Astrocyte of the cerebellum (primary cell): ENCODE results near the gene CD177.
A peak's percentile ranks its signal among the peaks of the same experiment; 100 is the strongest.
"Not testable (repeated sequence)": the region's sequence is repeated elsewhere in the genome, so short reads cannot be mapped to it uniquely, and the experiment has no call there.

ENCODE experiments used
- DNase-seq: peaks from one replicate; pipeline ENCODE4 v3.0.0-alpha.2; 2011; ENCODE audit warnings: low read depth
- H3K4me3 ChIP-seq: 2 replicates; pipeline ENCODE4 v1.5.1; 2011; ENCODE audit warnings: mild to moderate bottlenecking, low read depth, low read length, moderate library complexity
- CTCF ChIP-seq: IDR thresholded peaks from 2 replicates; pipeline ENCODE4 v1.5.1; 2012; ENCODE audit warnings: low read length, low read depth, moderate library complexity, mild to moderate bottlenecking; ENCODE audit errors: missing control alignments
- in situ Hi-C: cut with HindIII; loops from 2 replicates; pipeline ENCODE4 v1.10.0; 2017; ENCODE audit warnings: low sequenced_read_pairs

CD177 gene

GRCh38 chr19:43371909-43372308 is 18.4 kb downstream of the CD177 start:
- TF ChIP-seq CTCF, result no peak
- in situ Hi-C loops, result no loop called here
- no peak for DNase-seq
- H3K4me3 ChIP-seq, result no peak overlapping the region

GRCh38 chr19:43372462-43372861 is 19.0 kb downstream of the CD177 start:
- no peak overlapping the region for H3K4me3 ChIP-seq
- TF ChIP-seq CTCF, result no peak
- in situ Hi-C loops, result no loop called here
- DNase-seq, result no peak

- in situ Hi-C loops, DNase-seq, H3K4me3 ChIP-seq: not testable (repeated sequence)
These were observed 24.1 kb downstream of the CD177 start for GRCh38 chr19:43377624-43378023.

GRCh38 chr19:43380008-43380407 is 26.5 kb downstream of the CD177 start:
- no peak for DNase-seq
- in situ Hi-C loops, result no loop called here
- no peak overlapping the region for H3K4me3 ChIP-seq
- TF ChIP-seq CTCF, result no peak

- no peak for TF ChIP-seq CTCF
- no peak for DNase-seq
- in situ Hi-C loops, result no loop called here
- no peak overlapping the region for H3K4me3 ChIP-seq
These were observed 27.4 kb downstream of the CD177 start for GRCh38 chr19:43380771-43381386.

GRCh38 chr19:43382586-43383216 is 29.2 kb downstream of the CD177 start:
- not testable (repeated sequence) for H3K4me3 ChIP-seq, DNase-seq

GRCh38 chr19:43383254-43383653 is 29.8 kb downstream of the CD177 start:
- H3K4me3 ChIP-seq, in situ Hi-C loops, DNase-seq: not testable (repeated sequence)

More at GRCh38 chr19:43382586-43383216, 29.2 kb downstream of the CD177 start:
- in situ Hi-C loops, result not testable (repeated sequence)

GRCh38 chr19:43383759-43384158 is 30.3 kb downstream of the CD177 start:
- DNase-seq, in situ Hi-C loops, H3K4me3 ChIP-seq: not testable (repeated sequence)

GRCh38 chr19:43390903-43391551 is 37.5 kb downstream of the CD177 start:
- H3K4me3 ChIP-seq, in situ Hi-C loops: not testable (repeated sequence)
- peak; percentile 49 for DNase-seq

- H3K4me3 ChIP-seq, in situ Hi-C loops, DNase-seq: not testable (repeated sequence)
These were observed 38.1 kb downstream of the CD177 start for GRCh38 chr19:43391552-43391935.

- DNase-seq, H3K4me3 ChIP-seq, in situ Hi-C loops: not testable (repeated sequence)
These were observed 40.0 kb downstream of the CD177 start for GRCh38 chr19:43393501-43393900.
